Keratinocyte (primary cell): ENCODE results near the gene PDE3A. TPM values are rescaled to one million over a fixed set of nuclear protein-coding genes. Genes with fewer than 3 reads are reported as not detected.

Experiments
- DNase-seq: peaks from one replicate; pipeline ENCODE4 v3.0.0-alpha.2; 2011; ENCODE audit warnings: low read depth, missing footprints, low spot score
- FAIRE-seq: peaks from 2 replicates; lab custom pipeline; 2011; peaks lifted over from hg19 to GRCh38; lab: Jason Lieb, UNC
- H2AFZ ChIP-seq: 2 replicates; pipeline ENCODE4 v1.6.0; 2012; ENCODE audit warnings: low read length, control low read depth, inconsistent platforms; ENCODE audit not compliant: control insufficient read depth
- H3K27ac ChIP-seq: 2 replicates; pipeline ENCODE4 v1.5.1; 2011; ENCODE audit warnings: low read length; ENCODE audit not compliant: control insufficient read depth, insufficient read depth
- H3K27me3 ChIP-seq: 3 replicates; pipeline ENCODE4 v1.6.0; 2011; ENCODE audit warnings: low read length; ENCODE audit not compliant: control insufficient read depth, insufficient read depth; ENCODE audit errors: extremely low read depth
- H3K36me3 ChIP-seq, 2 experiments: 2 replicates in 1 of 2; 3 replicates in 1 of 2; pipeline ENCODE4 v1.5.1; 2011; ENCODE audit warnings: low read length in 2 of 2, mild to moderate bottlenecking in 1 of 2; ENCODE audit not compliant: control insufficient read depth in 2 of 2, insufficient read depth in 2 of 2; ENCODE audit errors: extremely low read depth in 1 of 2
- H3K4me1 ChIP-seq: 3 replicates; pipeline ENCODE4 v1.5.1; 2011; ENCODE audit warnings: low read length; ENCODE audit not compliant: control insufficient read depth, insufficient read depth; ENCODE audit errors: extremely low read depth
- H3K4me2 ChIP-seq: 3 replicates; pipeline ENCODE4 v1.6.0; 2011; ENCODE audit warnings: low read depth, low read length; ENCODE audit not compliant: control insufficient read depth, insufficient read depth; ENCODE audit errors: extremely low read depth
- H3K4me3 ChIP-seq, 3 experiments: fragments of 200-600 bp in 1 of 3; sonication (generic) in 1 of 3; 2 replicates in 2 of 3; 3 replicates in 1 of 3; pipeline ENCODE4 v1.5.1; 2011 to 2016; ENCODE audit warnings: low read length in 3 of 3, mild to moderate bottlenecking in 3 of 3, control low read depth in 2 of 3, inconsistent platforms in 1 of 3, low read depth in 1 of 3, mixed read lengths in 1 of 3, mixed run types in 1 of 3, moderate library complexity in 1 of 3; ENCODE audit not compliant: control insufficient read depth in 2 of 3, insufficient read depth in 2 of 3; ENCODE audit errors: extremely low read depth in 1 of 3
- H3K79me2 ChIP-seq: 2 replicates; pipeline ENCODE4 v1.6.0; 2012; ENCODE audit warnings: low read length; ENCODE audit not compliant: control insufficient read depth, insufficient read depth
- H3K9ac ChIP-seq: 3 replicates; pipeline ENCODE4 v1.6.0; 2011; ENCODE audit warnings: low read length; ENCODE audit not compliant: control insufficient read depth, insufficient read depth; ENCODE audit errors: extremely low read depth
- H3K9me1 ChIP-seq: 3 replicates; pipeline ENCODE4 v1.6.0; 2011; ENCODE audit warnings: low read length; ENCODE audit not compliant: control insufficient read depth, insufficient read depth; ENCODE audit errors: extremely low read depth
- H3K9me3 ChIP-seq: 2 replicates; pipeline ENCODE4 v1.5.1; 2012; ENCODE audit warnings: low read depth, low read length; ENCODE audit not compliant: control insufficient read depth
- H4K20me1 ChIP-seq: 3 replicates; pipeline ENCODE4 v1.6.0; 2011; ENCODE audit warnings: low read length; ENCODE audit not compliant: control insufficient read depth, insufficient read depth; ENCODE audit errors: extremely low read depth
- CTCF ChIP-seq, 3 experiments: IDR thresholded peaks in 1 of 3; conservative IDR thresholded peaks in 1 of 3; optimal IDR thresholded peaks in 1 of 3; 2 replicates in 2 of 3; 3 replicates in 1 of 3; pipeline versions ENCODE3 to v1.5.1; 2011; ENCODE audit warnings: low read length in 3 of 3, mild to moderate bottlenecking in 3 of 3, moderate library complexity in 2 of 3, control low read depth in 1 of 3, inconsistent platforms in 1 of 3; ENCODE audit not compliant: insufficient read depth in 2 of 3; ENCODE audit errors: extremely low read depth in 1 of 3
- EZH2 ChIP-seq: IDR thresholded peaks from one replicate; pipeline ENCODE4 v1.6.1; 2012; ENCODE audit warnings: inconsistent platforms, mild to moderate bottlenecking, low read length, moderate library complexity
- dilution Hi-C: fragments of 300-500 bp; cut with MboI; formaldehyde crosslinking; loops from one replicate; pipeline ENCODE4 v1.7.0; 2020; ENCODE audit warnings: low sequenced_read_pairs; ENCODE audit not compliant: extremely low pct_ligation_motif_present
- polyA plus RNA-seq, 5 experiments: library from polyadenylated mRNA; depleted of rRNA in 3 of 5; stranded (reverse) in 3 of 5; stranded (forward) in 1 of 5; unstranded in 1 of 5; fragments of >200 nt; gene quantifications; 1 replicate in 1 of 5; 2 replicates in 3 of 5; 3 replicates in 1 of 5; pipeline versions ENCODE4 v1.2.1 to v1.2.3, GENCODE V29; 2011 to 2012; ENCODE audit warnings: missing spikeins in 2 of 5, low read depth in 1 of 5, low replicate concordance in 1 of 5

The PDE3A gene
- polyA plus RNA-seq, 1 donor (not counting 4 experiments of a cell fraction or from before 2014, with no cell fraction given), result 0.01 TPM

- Histone ChIP-seq H3K27me3 (no peaks in the 10 kb centered on the region), H3K9me1 (no peaks in the 10 kb centered on the region), H3K4me1 (no peaks in the 10 kb centered on the region), H3K36me3 (no peaks in the 10 kb centered on the region), H3K4me3 (no peak overlapping the region), H3K9me3 (no peaks in the 10 kb centered on the region), H4K20me1 (no peaks in the 10 kb centered on the region), H2AFZ (no peak overlapping the region), H3K27ac (no peak overlapping the region), H3K9ac (no peak overlapping the region), H3K79me2 (no peaks in the 10 kb centered on the region), H3K4me2 (no peak overlapping the region)
- DNase-seq, result no peak
- dilution Hi-C loops, result no loop called here
- FAIRE-seq, result no peak
- TF ChIP-seq CTCF (optimal IDR thresholded peaks at IDR 0.05 in 1 of 3, IDR thresholded peaks at IDR 0.05 in 1 of 3, conservative IDR thresholded peaks at IDR 0.05 in 1 of 3; ENCODE audit: extremely low read depth in 1 of 3, insufficient read depth in 2 of 3, low read length in 3 of 3), result no peak
Observed at GRCh38 chr12:20505056-20505455, 136.7 kb downstream of the PDE3A start.

- dilution Hi-C loops, result no loop called here
- H3K9me1 ChIP-seq, result no peaks in the 10 kb centered on the region
- H3K36me3 ChIP-seq, result no peaks in the 10 kb centered on the region
- no peak overlapping the region for H3K27ac ChIP-seq
- FAIRE-seq (no peak), DNase-seq (no peak)
- no peaks in the 10 kb centered on the region for H3K79me2 ChIP-seq
- H3K4me1 ChIP-seq, result no peaks in the 10 kb centered on the region
- no peaks in the 10 kb centered on the region for H4K20me1 ChIP-seq
- no peak overlapping the region for H3K4me3 ChIP-seq
- H2AFZ ChIP-seq, result no peak overlapping the region
- no peak overlapping the region for H3K9ac ChIP-seq
- no peaks in the 10 kb centered on the region for H3K9me3 ChIP-seq
- H3K27me3 ChIP-seq, result no peaks in the 10 kb centered on the region
- H3K4me2 ChIP-seq, result no peak overlapping the region
- no peak for TF ChIP-seq EZH2
- no peak for TF ChIP-seq CTCF (optimal IDR thresholded peaks at IDR 0.05 in 1 of 3, IDR thresholded peaks at IDR 0.05 in 1 of 3, conservative IDR thresholded peaks at IDR 0.05 in 1 of 3; ENCODE audit: extremely low read depth in 1 of 3, insufficient read depth in 2 of 3, low read length in 3 of 3)
Observed at GRCh38 chr12:20507056-20507455, 138.7 kb downstream of the PDE3A start.
